ENCODE data around the gene CD38. TPM values are rescaled to one million over a fixed set of nuclear protein-coding genes. Genes with fewer than 3 reads are reported as not detected.

Gene CD38
- total and polyA plus RNA-seq, 2 of the 13 experiments (the other 11 are each of a cell fraction or from before 2014, with no cell fraction given), result not detected

DNA sequence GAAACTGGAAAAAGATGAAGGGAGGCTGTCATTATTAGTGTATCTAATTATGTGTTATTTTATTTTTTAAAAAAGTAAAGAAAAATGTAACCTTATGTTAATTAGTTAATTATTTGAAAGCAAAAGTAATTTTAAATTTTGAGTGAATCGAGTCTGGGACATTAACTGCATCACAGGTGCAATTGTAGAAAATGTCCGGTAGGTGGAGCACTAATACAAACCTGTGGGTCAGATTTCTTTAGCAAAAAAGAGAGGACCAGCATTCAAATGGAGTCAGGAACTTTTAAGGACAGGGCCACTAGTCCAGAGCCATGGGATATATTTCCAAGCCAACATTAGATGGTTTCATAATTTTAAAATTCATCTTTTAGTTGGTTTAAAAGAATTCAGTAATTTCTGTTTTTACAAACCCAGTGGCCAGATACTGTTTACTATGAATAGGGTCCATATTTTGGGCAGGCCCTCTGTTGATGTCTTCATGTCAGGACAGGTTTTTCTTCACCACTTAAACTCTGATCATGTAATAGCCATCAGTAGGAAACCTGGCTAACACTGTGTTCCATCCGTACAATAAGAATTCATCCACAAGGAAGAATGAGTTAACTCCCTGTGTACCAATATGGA, 48.1 kb upstream of the CD38 start (continued):
- TF ChIP-seq MYNN (CRISPR knock-in tag; IDR thresholded peaks at IDR 0.05; ENCODE audit: low read depth), result no peak
- no peak for TF ChIP-seq KDM6A (CRISPR knock-in tag; IDR thresholded peaks at IDR 0.05; ENCODE audit: low read depth)
- no peak for TF ChIP-seq TBX3 (IDR thresholded peaks at IDR 0.05; ENCODE audit: borderline replicate concordance)
- TF ChIP-seq ARNT2 (CRISPR knock-in tag; IDR thresholded peaks at IDR 0.05; ENCODE audit: low read depth), result no peak
- TF ChIP-seq HOXA9 (CRISPR knock-in tag; IDR thresholded peaks at IDR 0.05; ENCODE audit: borderline replicate concordance), result no peak
- no peak for TF ChIP-seq ZNF878 (CRISPR knock-in tag; IDR thresholded peaks at IDR 0.05)
- TF ChIP-seq, protein P1, sequence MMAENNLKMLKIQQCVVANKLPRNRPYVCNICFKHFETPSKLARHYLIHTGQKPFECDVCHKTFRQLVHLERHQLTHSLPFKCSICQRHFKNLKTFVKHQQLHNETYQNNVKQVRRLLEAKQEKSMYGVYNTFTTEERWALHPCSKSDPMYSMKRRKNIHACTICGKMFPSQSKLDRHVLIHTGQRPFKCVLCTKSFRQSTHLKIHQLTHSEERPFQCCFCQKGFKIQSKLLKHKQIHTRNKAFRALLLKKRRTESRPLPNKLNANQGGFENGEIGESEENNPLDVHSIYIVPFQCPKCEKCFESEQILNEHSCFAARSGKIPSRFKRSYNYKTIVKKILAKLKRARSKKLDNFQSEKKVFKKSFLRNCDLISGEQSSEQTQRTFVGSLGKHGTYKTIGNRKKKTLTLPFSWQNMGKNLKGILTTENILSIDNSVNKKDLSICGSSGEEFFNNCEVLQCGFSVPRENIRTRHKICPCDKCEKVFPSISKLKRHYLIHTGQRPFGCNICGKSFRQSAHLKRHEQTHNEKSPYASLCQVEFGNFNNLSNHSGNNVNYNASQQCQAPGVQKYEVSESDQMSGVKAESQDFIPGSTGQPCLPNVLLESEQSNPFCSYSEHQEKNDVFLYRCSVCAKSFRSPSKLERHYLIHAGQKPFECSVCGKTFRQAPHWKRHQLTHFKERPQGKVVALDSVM (CRISPR knock-in tag; IDR thresholded peaks at IDR 0.05), result no peak
- TF ChIP-seq, protein P2, sequence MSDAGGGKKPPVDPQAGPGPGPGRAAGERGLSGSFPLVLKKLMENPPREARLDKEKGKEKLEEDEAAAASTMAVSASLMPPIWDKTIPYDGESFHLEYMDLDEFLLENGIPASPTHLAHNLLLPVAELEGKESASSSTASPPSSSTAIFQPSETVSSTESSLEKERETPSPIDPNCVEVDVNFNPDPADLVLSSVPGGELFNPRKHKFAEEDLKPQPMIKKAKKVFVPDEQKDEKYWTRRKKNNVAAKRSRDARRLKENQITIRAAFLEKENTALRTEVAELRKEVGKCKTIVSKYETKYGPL (CRISPR knock-in tag; IDR thresholded peaks at IDR 0.05), result no peak
- TF ChIP-seq, protein P3, sequence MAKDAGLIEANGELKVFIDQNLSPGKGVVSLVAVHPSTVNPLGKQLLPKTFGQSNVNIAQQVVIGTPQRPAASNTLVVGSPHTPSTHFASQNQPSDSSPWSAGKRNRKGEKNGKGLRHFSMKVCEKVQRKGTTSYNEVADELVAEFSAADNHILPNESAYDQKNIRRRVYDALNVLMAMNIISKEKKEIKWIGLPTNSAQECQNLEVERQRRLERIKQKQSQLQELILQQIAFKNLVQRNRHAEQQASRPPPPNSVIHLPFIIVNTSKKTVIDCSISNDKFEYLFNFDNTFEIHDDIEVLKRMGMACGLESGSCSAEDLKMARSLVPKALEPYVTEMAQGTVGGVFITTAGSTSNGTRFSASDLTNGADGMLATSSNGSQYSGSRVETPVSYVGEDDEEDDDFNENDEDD (CRISPR knock-in tag; IDR thresholded peaks at IDR 0.05; ENCODE audit: borderline replicate concordance), result no peak
- no peak for TF ChIP-seq RARA (CRISPR knock-in tag; IDR thresholded peaks at IDR 0.05)
- no peak for TF ChIP-seq ZNF260 (CRISPR knock-in tag; IDR thresholded peaks at IDR 0.05; ENCODE audit: borderline replicate concordance, low read depth)
- TF ChIP-seq ZNF556 (CRISPR knock-in tag; IDR thresholded peaks at IDR 0.05; ENCODE audit: borderline replicate concordance), result no peak
- TF ChIP-seq ZKSCAN8 (CRISPR knock-in tag; IDR thresholded peaks at IDR 0.05; ENCODE audit: borderline replicate concordance), result no peak
- TF ChIP-seq, protein P4, sequence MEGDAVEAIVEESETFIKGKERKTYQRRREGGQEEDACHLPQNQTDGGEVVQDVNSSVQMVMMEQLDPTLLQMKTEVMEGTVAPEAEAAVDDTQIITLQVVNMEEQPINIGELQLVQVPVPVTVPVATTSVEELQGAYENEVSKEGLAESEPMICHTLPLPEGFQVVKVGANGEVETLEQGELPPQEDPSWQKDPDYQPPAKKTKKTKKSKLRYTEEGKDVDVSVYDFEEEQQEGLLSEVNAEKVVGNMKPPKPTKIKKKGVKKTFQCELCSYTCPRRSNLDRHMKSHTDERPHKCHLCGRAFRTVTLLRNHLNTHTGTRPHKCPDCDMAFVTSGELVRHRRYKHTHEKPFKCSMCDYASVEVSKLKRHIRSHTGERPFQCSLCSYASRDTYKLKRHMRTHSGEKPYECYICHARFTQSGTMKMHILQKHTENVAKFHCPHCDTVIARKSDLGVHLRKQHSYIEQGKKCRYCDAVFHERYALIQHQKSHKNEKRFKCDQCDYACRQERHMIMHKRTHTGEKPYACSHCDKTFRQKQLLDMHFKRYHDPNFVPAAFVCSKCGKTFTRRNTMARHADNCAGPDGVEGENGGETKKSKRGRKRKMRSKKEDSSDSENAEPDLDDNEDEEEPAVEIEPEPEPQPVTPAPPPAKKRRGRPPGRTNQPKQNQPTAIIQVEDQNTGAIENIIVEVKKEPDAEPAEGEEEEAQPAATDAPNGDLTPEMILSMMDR (CRISPR knock-in tag; IDR thresholded peaks at IDR 0.05), result peak; percentile 70
- TF ChIP-seq, protein P5, sequence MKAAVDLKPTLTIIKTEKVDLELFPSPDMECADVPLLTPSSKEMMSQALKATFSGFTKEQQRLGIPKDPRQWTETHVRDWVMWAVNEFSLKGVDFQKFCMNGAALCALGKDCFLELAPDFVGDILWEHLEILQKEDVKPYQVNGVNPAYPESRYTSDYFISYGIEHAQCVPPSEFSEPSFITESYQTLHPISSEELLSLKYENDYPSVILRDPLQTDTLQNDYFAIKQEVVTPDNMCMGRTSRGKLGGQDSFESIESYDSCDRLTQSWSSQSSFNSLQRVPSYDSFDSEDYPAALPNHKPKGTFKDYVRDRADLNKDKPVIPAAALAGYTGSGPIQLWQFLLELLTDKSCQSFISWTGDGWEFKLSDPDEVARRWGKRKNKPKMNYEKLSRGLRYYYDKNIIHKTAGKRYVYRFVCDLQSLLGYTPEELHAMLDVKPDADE (CRISPR knock-in tag; IDR thresholded peaks at IDR 0.05), result no peak
- no peak for TF ChIP-seq ZNF44 (CRISPR knock-in tag; IDR thresholded peaks at IDR 0.05)
- no peak for TF ChIP-seq ZNF441 (CRISPR knock-in tag; IDR thresholded peaks at IDR 0.05; ENCODE audit: borderline replicate concordance)
